HL-60 (cell line): ENCODE results near the gene KLHL7.

Experiments
- CTCF ChIP-seq: IDR thresholded peaks from one replicate; pipeline ENCODE4 v1.5.1; 2011; ENCODE audit warnings: low read length, control low read depth, inconsistent platforms; ENCODE audit not compliant: insufficient read depth
- GABPA ChIP-seq: IDR thresholded peaks from 2 replicates; pipeline ENCODE4 v1.6.1; 2012; ENCODE audit warnings: low read depth
- POLR2AphosphoS5 ChIP-seq: IDR thresholded peaks from 2 replicates; pipeline ENCODE4 v1.6.1; 2012; ENCODE audit warnings: low read depth

DNA sequence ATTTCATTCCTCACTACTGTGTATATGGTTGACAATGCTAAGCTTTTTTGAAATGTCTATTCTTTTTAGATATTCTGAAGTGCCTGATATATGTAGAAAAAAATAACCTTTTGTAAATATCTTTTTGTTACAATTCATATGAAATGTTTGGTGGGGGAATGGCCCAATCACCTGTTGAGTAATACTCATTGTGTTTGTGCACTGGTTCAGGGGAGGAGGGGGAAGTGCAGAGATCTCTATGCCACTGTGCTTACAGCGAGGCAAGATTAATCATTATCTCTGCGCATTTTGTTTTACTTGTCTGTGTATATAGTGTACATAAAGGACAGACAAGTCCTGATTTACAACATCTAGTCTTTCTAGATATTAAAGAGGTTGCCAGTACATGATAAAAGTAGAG, 101.4 kb downstream of the KLHL7 start:
- TF ChIP-seq CTCF: no peak
- no peak for TF ChIP-seq POLR2AphosphoS5
- TF ChIP-seq GABPA: no peak
